ENCODE results near the gene GRPEL1.

Gene GRPEL1

GRCh38 chr4:7055990-7056325 is 11.9 kb downstream of the GRPEL1 start:
- TF ChIP-seq EGR1 (IDR thresholded peaks at IDR 0.05) = no peak
- TF ChIP-seq USF1 (IDR thresholded peaks at IDR 0.05) = no peak
- TF ChIP-seq CEBPB (IDR thresholded peaks at IDR 0.05) = no peak
- no peak for TF ChIP-seq YY1 (IDR thresholded peaks at IDR 0.05; ENCODE audit: low read depth)
- no peak for TF ChIP-seq CREB1 (IDR thresholded peaks at IDR 0.05; ENCODE audit: low read depth)
- no peak for TF ChIP-seq EP300 (IDR thresholded peaks at IDR 0.05; ENCODE audit: borderline replicate concordance)

GRCh38 chr4:7055111-7055989 is 12.5 kb downstream of the GRPEL1 start:
- TF ChIP-seq TCF12 (IDR thresholded peaks at IDR 0.05; ENCODE audit: low read depth) (no peak), ZBTB7A (IDR thresholded peaks at IDR 0.05; ENCODE audit: low read depth) (no peak), USF1 (IDR thresholded peaks at IDR 0.05) (no peak), YY1 (IDR thresholded peaks at IDR 0.05; ENCODE audit: low read depth) (no peak), FOXM1 (IDR thresholded peaks at IDR 0.05; ENCODE audit: borderline replicate concordance, low read depth) (no peak), REST (IDR thresholded peaks at IDR 0.05; ENCODE audit: low read depth) (no peak), CREB1 (IDR thresholded peaks at IDR 0.05; ENCODE audit: low read depth) (no peak), NFIC (IDR thresholded peaks at IDR 0.05) (no peak), CEBPB (IDR thresholded peaks at IDR 0.05) (no peak), TEAD4 (IDR thresholded peaks at IDR 0.05) (no peak), RAD21 (IDR thresholded peaks at IDR 0.05; ENCODE audit: low read depth) (no peak), EGR1 (IDR thresholded peaks at IDR 0.05) (no peak), TAF1 (IDR thresholded peaks at IDR 0.05; ENCODE audit: low read depth) (no peak), MAX (IDR thresholded peaks at IDR 0.05) (no peak), EP300 (IDR thresholded peaks at IDR 0.05; ENCODE audit: borderline replicate concordance) (no peak)

- TF ChIP-seq MAX (IDR thresholded peaks at IDR 0.05) = no peak
- no peak for TF ChIP-seq TEAD4 (IDR thresholded peaks at IDR 0.05)
- TF ChIP-seq TCF12 (IDR thresholded peaks at IDR 0.05; ENCODE audit: low read depth) = no peak
- no peak for TF ChIP-seq YY1 (IDR thresholded peaks at IDR 0.05; ENCODE audit: low read depth)
- TF ChIP-seq EP300 (IDR thresholded peaks at IDR 0.05; ENCODE audit: borderline replicate concordance) = no peak
- TF ChIP-seq TAF1 (IDR thresholded peaks at IDR 0.05; ENCODE audit: low read depth) = no peak
- no peak for TF ChIP-seq EGR1 (IDR thresholded peaks at IDR 0.05)
- TF ChIP-seq ZBTB7A (IDR thresholded peaks at IDR 0.05; ENCODE audit: low read depth) = no peak
- TF ChIP-seq CREB1 (IDR thresholded peaks at IDR 0.05; ENCODE audit: low read depth) = no peak
- TF ChIP-seq USF1 (IDR thresholded peaks at IDR 0.05) = no peak
- no peak for TF ChIP-seq REST (IDR thresholded peaks at IDR 0.05; ENCODE audit: low read depth)
- TF ChIP-seq FOXM1 (IDR thresholded peaks at IDR 0.05; ENCODE audit: borderline replicate concordance, low read depth) = no peak
- TF ChIP-seq NFIC (IDR thresholded peaks at IDR 0.05) = no peak
Measured at GRCh38 chr4:7054106-7054880, 13.6 kb downstream of the GRPEL1 start.

- no peak for TF ChIP-seq TCF12 (IDR thresholded peaks at IDR 0.05; ENCODE audit: low read depth)
- TF ChIP-seq ZBTB7A (IDR thresholded peaks at IDR 0.05; ENCODE audit: low read depth) = no peak
- TF ChIP-seq CREB1 (IDR thresholded peaks at IDR 0.05; ENCODE audit: low read depth) = no peak
- TF ChIP-seq TEAD4 (IDR thresholded peaks at IDR 0.05) = no peak
- TF ChIP-seq RAD21 (IDR thresholded peaks at IDR 0.05; ENCODE audit: low read depth) = no peak
- no peak for TF ChIP-seq REST (IDR thresholded peaks at IDR 0.05; ENCODE audit: low read depth)
Measured at GRCh38 chr4:7052923-7053715, 14.7 kb downstream of the GRPEL1 start.

Measured in Ishikawa (cell line).